Ishikawa (cell line): ENCODE data around the gene ACOT8.

Source experiments
- CEBPB ChIP-seq: IDR thresholded peaks from 2 replicates; pipeline ENCODE4 v1.6.1; 2012
- CREB1 ChIP-seq: IDR thresholded peaks from 2 replicates; pipeline ENCODE4 v1.6.1; 2012; ENCODE audit warnings: low read depth
- EP300 ChIP-seq: IDR thresholded peaks from 2 replicates; pipeline ENCODE4 v1.6.1; 2012; ENCODE audit warnings: borderline replicate concordance
- NFIC ChIP-seq: IDR thresholded peaks from 2 replicates; pipeline ENCODE4 v1.6.1; 2012
- RAD21 ChIP-seq: IDR thresholded peaks from 2 replicates; pipeline ENCODE4 v1.6.1; 2012; ENCODE audit warnings: low read depth
- REST ChIP-seq: IDR thresholded peaks from 2 replicates; pipeline ENCODE4 v1.6.1; 2012; ENCODE audit warnings: low read depth, mild to moderate bottlenecking
- TCF12 ChIP-seq: IDR thresholded peaks from 2 replicates; pipeline ENCODE4 v1.6.1; 2012; ENCODE audit warnings: low read depth
- TEAD4 ChIP-seq: IDR thresholded peaks from 2 replicates; pipeline ENCODE4 v1.6.1; 2012
- USF1 ChIP-seq: IDR thresholded peaks from 2 replicates; pipeline ENCODE4 v1.6.1; 2012
- YY1 ChIP-seq: IDR thresholded peaks from 2 replicates; pipeline ENCODE4 v1.6.1; 2012; ENCODE audit warnings: low read depth

GRCh38 chr20:45905505-45906079 lies 48.4 kb upstream of the ACOT8 start:
- TF ChIP-seq YY1 (no peak), CREB1 (no peak), EP300 (no peak), RAD21 (no peak), TEAD4 (no peak), CEBPB (no peak), TCF12 (no peak), REST (no peak), NFIC (no peak), USF1 (no peak)
